Mucosa of gallbladder (tissue), 1 donor: ENCODE data around the gene ZCCHC14. TPM values are rescaled to one million over a fixed set of nuclear protein-coding genes. Genes with fewer than 3 reads are reported as not detected.

Experiments
- DNase-seq: peaks from one replicate; pipeline ENCODE4 v3.0.0-alpha.2; 2020; ENCODE audit warnings: low spot score
- total RNA-seq: library from RNA; stranded (reverse); gene quantifications from one replicate; pipeline ENCODE4 v1.2.1, GENCODE V29; 2021
- donor health status: DM: no; HTN: no; CAD: no.

Gene ZCCHC14
- total RNA-seq, 1 donor from 2014 or later, result 25.1 TPM

DNA sequence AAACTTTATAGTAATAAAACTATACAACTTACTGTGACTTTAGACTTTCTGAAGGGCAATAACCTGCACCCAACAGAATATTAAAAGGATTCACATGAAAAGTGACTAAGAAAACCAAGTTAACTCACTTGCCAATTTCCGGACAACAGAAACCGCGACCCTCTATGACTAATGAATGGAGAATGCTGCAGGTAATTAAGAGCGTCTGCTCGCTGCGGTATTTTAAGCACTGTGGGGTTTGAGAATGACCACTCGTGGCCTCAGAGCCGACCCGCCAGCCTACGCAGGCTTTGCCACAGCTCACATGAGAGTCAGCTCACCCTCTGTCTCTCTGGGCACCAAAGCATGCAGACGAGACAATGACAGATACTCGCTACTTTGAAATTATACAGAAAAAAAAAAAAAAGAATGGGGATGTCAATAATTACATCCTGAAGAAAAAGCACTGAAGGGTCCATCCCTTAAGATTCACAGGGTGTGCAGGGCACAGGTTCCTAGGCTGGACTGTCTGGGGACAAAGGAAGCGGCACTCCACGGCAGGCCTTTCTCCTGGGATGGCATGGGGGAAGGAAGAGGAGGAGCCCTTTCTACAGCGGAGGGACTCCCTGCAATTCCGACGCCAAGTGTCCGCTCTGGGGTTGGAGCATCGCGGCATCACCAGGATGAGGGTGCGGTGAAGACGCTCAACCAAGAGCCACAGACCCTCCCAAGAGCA is 35.0 kb downstream of the ZCCHC14 start:
- DNase-seq, result no peak

GRCh38 chr16:87457061-87457611 is 35.7 kb downstream of the ZCCHC14 start:
- no peak for DNase-seq

DNA sequence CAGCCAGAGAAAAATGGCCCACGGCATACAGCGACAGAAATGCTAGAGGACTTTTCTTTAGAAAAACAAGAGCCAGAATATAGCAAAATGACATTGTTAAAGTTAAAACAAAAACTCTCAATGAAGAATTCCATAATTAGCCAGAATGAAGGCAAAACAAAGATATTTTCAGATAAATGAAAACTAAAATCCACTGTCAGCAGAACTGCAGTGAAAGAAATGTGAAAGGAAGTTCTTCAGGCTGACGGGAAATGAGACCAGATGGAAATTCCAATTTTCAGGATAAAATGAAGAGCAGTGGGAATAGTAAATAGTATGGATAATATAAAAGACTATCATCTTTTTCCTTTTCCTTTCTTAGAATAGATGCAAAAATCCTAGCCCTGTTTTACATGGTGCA is 38.4 kb downstream of the ZCCHC14 start:
- DNase-seq, result no peak

DNA sequence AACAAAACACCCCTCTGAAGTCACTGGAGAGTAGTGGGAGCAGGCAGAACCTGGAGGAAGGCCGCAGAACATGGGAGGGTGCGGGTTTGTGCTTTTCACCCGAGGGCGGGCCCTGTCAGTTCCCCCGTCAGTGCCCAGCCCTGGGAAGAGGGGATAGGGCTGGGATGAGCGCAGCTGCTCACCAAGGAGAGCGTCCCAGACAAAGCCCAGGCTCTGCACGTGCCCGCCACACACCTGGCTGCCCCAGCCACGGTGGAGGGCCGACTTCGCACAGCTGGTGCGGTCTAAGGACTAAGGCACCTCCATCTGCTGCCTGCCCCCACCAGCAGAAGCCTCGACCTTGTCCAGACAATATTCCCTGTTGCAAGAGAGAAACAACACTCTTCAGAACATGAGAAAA is 39.5 kb downstream of the ZCCHC14 start:
- DNase-seq, result no peak

DNA sequence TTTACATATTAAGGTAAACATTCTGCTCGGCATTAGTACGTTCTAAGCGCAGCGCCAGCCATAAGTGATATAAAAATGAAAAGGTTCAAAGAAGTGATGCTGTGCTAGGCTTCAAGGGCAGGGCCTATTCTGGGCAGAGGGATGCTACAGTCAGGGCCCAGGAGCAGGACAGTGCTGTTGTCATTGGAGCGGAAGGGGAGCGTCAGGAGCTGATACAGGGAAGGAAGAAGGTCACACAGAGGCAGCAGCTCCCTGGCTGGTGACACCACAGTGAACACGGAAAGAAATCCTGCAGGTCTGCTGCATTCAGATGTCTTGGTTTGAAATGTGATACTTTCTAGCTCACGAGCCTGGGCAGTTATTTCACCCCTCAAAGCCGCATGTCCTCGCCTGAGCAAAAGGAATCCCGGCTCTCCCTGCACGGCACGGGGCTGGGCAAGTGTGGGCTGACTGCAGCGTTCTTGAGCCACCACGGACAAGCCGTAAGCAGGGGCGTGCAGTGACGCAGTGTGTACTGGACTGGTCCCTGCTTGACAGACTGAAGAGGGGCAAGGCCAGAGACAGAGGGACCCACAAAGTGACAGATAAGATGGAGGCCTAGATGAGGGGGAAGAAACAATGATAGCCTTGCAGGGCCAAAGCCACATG is 41.1 kb downstream of the ZCCHC14 start:
- no peak for DNase-seq

- no peak for DNase-seq
These were observed 44.0 kb downstream of the ZCCHC14 start for GRCh38 chr16:87448866-87449265.

- no peak for DNase-seq
These were observed 45.5 kb downstream of the ZCCHC14 start for GRCh38 chr16:87447323-87447722.

- DNase-seq, result no peak
These were observed 46.3 kb downstream of the ZCCHC14 start for GRCh38 chr16:87446479-87446878.

GRCh38 chr16:87445486-87445885 is 47.3 kb downstream of the ZCCHC14 start:
- DNase-seq, result no peak

DNA sequence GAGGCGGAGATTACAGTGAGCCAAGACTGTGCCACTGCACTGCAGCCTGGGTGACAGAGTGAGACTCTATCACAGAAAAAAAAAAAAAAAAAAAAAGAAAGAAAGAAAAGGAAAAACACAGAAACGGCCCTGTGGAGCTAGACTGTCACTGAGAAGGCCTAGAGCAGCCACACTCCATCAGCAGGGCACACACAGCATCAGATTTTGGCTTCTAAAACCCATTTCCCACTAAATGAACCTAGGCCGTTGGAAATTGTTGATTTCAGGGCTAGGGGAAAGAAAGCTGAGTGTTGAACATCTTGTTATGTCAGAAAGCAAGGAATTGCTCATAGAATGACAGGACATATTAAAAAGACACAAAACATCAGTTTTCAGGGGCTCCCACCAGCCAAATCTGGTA is 48.9 kb downstream of the ZCCHC14 start:
- DNase-seq, result no peak

GRCh38 chr16:87443016-87443415 is 49.8 kb downstream of the ZCCHC14 start:
- DNase-seq, result no peak

GRCh38 chr16:87442581-87442966 is 50.2 kb downstream of the ZCCHC14 start:
- DNase-seq, result no peak

DNA sequence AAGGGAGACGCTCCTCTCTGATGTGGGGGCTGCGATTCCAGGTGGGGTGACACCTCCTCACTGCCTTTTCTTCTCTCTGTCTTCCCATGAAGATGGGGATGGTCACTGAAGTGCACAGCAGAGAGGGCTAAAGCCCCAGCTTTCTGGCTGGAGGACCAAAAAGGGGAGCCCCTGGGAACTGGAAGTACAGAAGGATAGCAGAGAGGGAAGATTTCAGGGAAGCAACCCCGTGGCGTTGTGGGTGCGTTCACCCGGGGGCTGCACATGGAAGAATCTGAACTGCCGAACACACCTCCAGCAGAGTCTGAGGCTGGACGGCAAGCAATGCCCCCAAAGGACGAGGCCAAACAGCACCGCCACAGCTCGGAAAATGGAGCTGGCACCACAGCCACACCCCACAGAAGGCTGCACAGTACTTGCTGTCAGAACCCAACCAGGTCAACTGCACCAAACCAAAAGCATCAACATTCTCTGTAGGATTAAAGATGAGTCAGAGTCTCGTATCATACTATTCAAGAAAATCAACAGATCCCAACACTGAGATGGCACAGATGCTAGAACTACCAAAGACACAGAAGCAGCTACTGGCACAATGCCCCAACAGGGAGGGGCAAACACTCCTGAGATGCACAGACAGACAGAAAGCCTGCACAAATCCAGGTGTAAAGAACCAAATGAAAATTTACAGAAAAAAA is 50.8 kb downstream of the ZCCHC14 start:
- DNase-seq, result no peak

DNA sequence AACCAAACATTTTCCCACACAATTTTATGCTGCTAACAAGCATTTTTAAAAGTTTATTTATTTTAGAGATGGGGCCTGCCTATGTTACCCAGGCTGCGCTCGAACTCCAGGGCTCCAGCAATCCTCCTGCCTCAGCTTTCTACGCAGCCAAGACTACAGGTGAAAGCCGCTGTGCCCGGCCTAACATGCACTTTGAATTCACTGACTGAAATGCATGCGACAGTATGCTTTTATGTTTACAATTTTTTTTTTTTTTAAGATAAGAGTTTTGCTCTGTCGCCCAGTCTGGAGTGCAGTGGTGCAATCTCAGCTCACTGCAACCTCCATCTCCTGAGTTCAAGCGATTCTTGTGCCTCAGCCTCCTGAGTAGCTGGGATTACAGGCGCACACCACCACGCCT is 52.9 kb downstream of the ZCCHC14 start:
- DNase-seq, result no peak

- no peak for DNase-seq
These were observed 54.2 kb downstream of the ZCCHC14 start for GRCh38 chr16:87438611-87438985.

GRCh38 chr16:87437911-87438610 is 54.8 kb downstream of the ZCCHC14 start:
- DNase-seq, result no peak

DNA sequence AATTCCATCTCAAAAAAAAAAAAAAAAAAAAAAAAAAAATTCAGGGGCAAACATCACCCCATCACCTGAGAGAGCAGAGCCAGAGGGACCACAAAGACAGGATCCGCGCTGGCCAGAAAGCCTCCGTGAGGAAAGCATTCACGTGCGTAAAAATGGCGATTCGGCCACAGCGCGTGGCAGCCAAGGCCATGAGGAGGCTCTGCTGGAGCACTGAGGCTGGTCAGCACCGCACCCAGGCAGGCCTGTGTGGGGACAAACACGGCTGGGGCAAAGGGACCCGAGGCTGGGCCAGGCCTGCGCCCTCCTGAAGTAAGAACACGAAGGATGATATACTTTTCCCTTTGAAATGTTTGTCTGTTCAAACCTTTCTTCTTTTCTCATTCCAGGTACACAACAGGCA is 55.5 kb downstream of the ZCCHC14 start:
- no peak for DNase-seq

DNA sequence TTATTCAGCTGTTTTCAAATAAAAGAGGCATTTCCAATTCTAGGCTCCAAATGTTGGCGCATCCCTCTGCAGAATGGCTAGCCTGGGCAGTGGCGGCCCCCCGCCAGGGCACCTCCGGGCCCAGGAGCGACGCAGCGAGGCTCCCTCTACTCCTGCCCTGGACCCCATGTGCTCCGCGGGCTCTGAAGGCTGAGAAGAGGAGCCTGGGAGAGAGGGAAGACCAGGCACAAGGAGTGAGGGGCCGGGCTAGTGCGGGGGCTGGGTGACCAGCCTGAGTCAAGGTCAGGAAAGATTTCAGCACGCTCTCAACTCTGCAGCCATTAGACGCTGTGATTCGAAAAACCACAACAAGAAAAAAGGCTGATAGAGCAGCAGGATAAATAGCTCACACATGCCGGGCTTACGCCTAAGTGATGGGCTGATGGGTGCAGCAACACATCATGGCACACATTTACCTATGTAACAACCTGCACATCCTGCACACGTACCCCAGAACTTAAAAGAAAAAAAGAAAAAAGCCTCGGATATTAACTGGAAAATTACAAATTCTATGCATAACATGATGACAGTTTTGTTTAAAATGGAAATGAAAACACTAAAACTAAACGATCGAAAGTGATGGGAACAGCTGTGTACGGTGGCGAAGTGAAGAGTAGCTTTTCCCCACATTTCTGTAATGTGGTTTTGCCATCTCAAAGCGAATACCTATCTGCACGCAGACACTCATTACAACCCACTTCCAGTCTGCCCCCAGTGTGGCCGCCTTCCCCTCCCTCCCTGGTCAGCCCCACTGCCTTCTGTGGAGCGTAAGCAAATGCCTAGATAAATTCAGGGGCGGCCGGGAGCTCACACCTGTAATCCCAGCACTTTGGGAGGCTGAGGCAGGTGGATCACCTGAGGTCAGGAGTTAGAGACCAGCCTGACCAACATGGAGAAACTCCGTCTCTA is 56.3 kb downstream of the ZCCHC14 start:
- DNase-seq, result no peak

GRCh38 chr16:87435372-87436224 is 57.2 kb downstream of the ZCCHC14 start:
- DNase-seq, result no peak

DNA sequence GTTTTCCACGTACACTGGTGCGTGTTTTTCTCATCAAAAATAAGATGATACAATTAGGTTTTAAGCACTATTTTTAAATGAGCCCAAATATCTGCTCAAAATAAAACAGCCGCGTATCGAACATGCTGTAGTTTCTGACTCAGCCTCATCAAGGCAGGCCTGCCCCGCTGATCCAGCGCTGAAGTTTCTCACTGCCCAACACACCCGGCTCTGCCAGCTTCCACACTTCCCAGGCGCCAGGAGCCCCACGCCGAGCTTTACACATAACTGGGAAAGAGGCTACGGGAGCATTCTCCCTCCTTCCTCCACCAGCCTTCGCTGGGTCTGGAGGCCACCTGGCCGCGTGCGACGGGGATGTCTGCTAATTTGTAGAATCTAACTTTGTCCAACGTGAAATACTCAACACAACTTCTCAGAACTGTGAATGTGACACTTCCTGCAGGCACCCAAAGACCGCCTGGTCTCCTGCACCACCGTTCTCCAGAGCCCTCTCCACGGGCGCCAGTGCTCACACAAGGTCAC is 58.6 kb downstream of the ZCCHC14 start:
- no peak for DNase-seq
